Measurements from ENCODE around the gene PLOD2.

Gene PLOD2

DNA sequence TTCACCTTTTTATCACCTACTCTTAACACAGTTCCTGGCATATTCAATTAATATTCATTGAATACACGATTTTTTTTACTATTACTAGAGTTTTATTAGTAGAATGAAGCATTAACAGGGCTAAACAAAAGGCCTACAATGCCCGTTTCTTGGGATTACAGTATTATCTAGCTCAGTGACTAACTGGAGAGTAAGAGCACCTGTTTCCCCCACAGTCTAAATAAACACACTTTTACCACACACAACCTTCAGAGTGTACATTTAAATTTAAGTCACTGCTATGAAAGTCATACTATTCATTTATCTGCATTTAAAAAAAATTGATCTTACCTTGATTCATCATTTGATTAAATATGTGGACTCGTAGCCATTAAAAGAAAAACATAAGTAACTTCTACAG is 74.8 kb downstream of the PLOD2 start:
- no peak overlapping the region for H3K27ac ChIP-seq (replicated peaks)
- no peaks in the 10 kb centered on the region for H3K27me3 ChIP-seq (ENCODE audit: insufficient read depth, poor library complexity, severe bottlenecking)
- no peak for DNase-seq (ENCODE audit: low read depth in 1 of 2, low spot score in 1 of 2)
- TF ChIP-seq GABPA (IDR thresholded peaks at IDR 0.05; ENCODE audit: low read depth), result no peak
- H3K4me3 ChIP-seq (replicated peaks; ENCODE audit: insufficient read depth, low read length), result no peak overlapping the region

DNA sequence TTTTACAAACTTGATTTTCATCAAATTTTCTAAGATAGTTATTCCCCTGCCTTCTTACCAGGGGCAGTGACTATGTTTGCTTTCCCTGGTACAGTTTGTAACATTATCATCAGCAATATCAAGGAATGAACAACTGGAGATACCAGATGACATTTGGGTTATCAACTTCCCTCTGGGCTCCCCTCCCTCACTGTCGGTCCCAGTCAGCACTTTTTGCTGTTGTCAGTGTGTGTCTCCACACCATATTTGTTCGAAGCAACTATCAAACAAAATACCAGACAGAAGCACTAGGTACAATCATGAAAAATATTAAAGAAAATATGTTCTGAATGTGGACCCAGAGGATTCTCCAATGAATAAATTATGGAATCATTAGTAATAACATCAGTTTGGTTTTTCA is 75.3 kb downstream of the PLOD2 start:
- TF ChIP-seq POLR2AphosphoS5 (IDR thresholded peaks at IDR 0.05; ENCODE audit: low read depth) (no peak), GABPA (IDR thresholded peaks at IDR 0.05; ENCODE audit: low read depth) (no peak), REST (IDR thresholded peaks at IDR 0.05; ENCODE audit: insufficient replicate concordance, low read depth) (no peak), SPI1 (IDR thresholded peaks at IDR 0.05; ENCODE audit: borderline replicate concordance, low read depth) (no peak)
- TF ChIP-seq, protein P1, sequence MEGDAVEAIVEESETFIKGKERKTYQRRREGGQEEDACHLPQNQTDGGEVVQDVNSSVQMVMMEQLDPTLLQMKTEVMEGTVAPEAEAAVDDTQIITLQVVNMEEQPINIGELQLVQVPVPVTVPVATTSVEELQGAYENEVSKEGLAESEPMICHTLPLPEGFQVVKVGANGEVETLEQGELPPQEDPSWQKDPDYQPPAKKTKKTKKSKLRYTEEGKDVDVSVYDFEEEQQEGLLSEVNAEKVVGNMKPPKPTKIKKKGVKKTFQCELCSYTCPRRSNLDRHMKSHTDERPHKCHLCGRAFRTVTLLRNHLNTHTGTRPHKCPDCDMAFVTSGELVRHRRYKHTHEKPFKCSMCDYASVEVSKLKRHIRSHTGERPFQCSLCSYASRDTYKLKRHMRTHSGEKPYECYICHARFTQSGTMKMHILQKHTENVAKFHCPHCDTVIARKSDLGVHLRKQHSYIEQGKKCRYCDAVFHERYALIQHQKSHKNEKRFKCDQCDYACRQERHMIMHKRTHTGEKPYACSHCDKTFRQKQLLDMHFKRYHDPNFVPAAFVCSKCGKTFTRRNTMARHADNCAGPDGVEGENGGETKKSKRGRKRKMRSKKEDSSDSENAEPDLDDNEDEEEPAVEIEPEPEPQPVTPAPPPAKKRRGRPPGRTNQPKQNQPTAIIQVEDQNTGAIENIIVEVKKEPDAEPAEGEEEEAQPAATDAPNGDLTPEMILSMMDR (IDR thresholded peaks at IDR 0.05; ENCODE audit: insufficient read depth, low read length), result no peak
- Histone ChIP-seq H3K27ac (replicated peaks) (no peak overlapping the region), H3K4me3 (replicated peaks; ENCODE audit: insufficient read depth, low read length) (no peak overlapping the region), H3K27me3 (ENCODE audit: insufficient read depth, poor library complexity, severe bottlenecking) (no peaks in the 10 kb centered on the region)
- no peak for DNase-seq (ENCODE audit: low read depth in 1 of 2, low spot score in 1 of 2)

GRCh38 chr3:146080578-146080977 is 80.4 kb downstream of the PLOD2 start:
- no peak overlapping the region for H3K27ac ChIP-seq (replicated peaks)
- H3K4me3 ChIP-seq (replicated peaks; ENCODE audit: insufficient read depth, low read length), result no peak overlapping the region
- H3K27me3 ChIP-seq (ENCODE audit: insufficient read depth, poor library complexity, severe bottlenecking), result no peaks in the 10 kb centered on the region
- no peak for DNase-seq (ENCODE audit: low read depth in 1 of 2, low spot score in 1 of 2)
- TF ChIP-seq, protein P1 (IDR thresholded peaks at IDR 0.05; ENCODE audit: insufficient read depth, low read length), result no peak
- no peak for TF ChIP-seq SPI1 (IDR thresholded peaks at IDR 0.05; ENCODE audit: borderline replicate concordance, low read depth)
- no peak for TF ChIP-seq POLR2AphosphoS5 (IDR thresholded peaks at IDR 0.05; ENCODE audit: low read depth)
- no peak for TF ChIP-seq GABPA (IDR thresholded peaks at IDR 0.05; ENCODE audit: low read depth)
- TF ChIP-seq REST (IDR thresholded peaks at IDR 0.05; ENCODE audit: insufficient replicate concordance, low read depth), result no peak

DNA sequence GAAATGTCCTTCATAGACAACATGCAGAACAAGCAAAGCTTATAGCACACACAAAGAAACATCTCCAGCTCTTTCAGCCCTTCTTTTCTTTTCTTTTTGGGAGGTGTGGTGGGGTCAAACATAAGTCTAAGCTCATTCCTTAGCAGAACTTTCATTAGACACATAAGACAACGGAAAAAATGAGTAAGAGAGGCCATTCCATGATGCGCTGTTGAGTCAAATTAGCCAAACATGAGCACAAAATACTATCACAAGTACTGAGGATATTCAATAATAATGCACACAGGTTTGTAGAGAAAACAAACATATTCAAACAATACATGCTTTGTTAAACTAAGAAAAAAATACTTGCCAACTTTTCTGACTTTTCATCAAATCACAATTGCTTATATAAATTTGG is 83.0 kb downstream of the PLOD2 start:
- Histone ChIP-seq H3K27ac (replicated peaks) (no peak overlapping the region), H3K4me3 (replicated peaks; ENCODE audit: insufficient read depth, low read length) (no peak overlapping the region), H3K27me3 (ENCODE audit: insufficient read depth, poor library complexity, severe bottlenecking) (no peaks in the 10 kb centered on the region)
- TF ChIP-seq SPI1 (IDR thresholded peaks at IDR 0.05; ENCODE audit: borderline replicate concordance, low read depth) (no peak), GABPA (IDR thresholded peaks at IDR 0.05; ENCODE audit: low read depth) (no peak), POLR2AphosphoS5 (IDR thresholded peaks at IDR 0.05; ENCODE audit: low read depth) (no peak), REST (IDR thresholded peaks at IDR 0.05; ENCODE audit: insufficient replicate concordance, low read depth) (no peak)
- TF ChIP-seq, protein P1 (IDR thresholded peaks at IDR 0.05; ENCODE audit: insufficient read depth, low read length), result no peak
- DNase-seq (ENCODE audit: low read depth in 1 of 2, low spot score in 1 of 2), result no peak

All from HL-60 (cell line).